OCI-LY3 (cell line): ENCODE data around the gene ABCG1.

Experiments
- CTCF ChIP-seq: fragments of 200-600, 300-600 bp; sonication (generic); IDR thresholded peaks from 2 replicates; pipeline ENCODE4 v1.5.1; 2014; ENCODE audit warnings: antibody characterized with exemption, low read length, low read depth
- EZH2phosphoT487 ChIP-seq: fragments of 200-600 bp; shearing (Covaris generic); IDR thresholded peaks from 2 replicates; pipeline ENCODE4 v1.6.1; 2018; ENCODE audit warnings: antibody characterized with exemption, mixed run types, low read depth

- no peak for TF ChIP-seq CTCF
- TF ChIP-seq EZH2phosphoT487 = no peak
These were observed 63.8 kb downstream of the ABCG1 start for GRCh38 chr21:42282715-42283114.
